GM10266 (cell line): ENCODE measurements around the gene EPC1.
"Not testable (repeated sequence)": the region's sequence is repeated elsewhere in the genome, so short reads cannot be mapped to it uniquely, and the experiment has no call there.

ENCODE experiments used
- DNase-seq: peaks from one replicate; pipeline ENCODE4 v3.0.0; 2012; ENCODE audit errors: extremely low spot score
- CTCF ChIP-seq: IDR thresholded peaks from 2 replicates; pipeline ENCODE4 v1.5.1; 2012; ENCODE audit warnings: mild to moderate bottlenecking, low read depth; ENCODE audit not compliant: control insufficient read depth, insufficient read depth; ENCODE audit errors: missing control alignments

The EPC1 gene

GRCh38 chr10:32244421-32245207 lies 102.3 kb downstream of the EPC1 start:
- peak; percentile 38 for DNase-seq
- no peak for TF ChIP-seq CTCF

GRCh38 chr10:32244011-32244410 lies 102.9 kb downstream of the EPC1 start:
- no peak for DNase-seq
- no peak for TF ChIP-seq CTCF

GRCh38 chr10:32241946-32242345 lies 105.0 kb downstream of the EPC1 start:
- no peak for TF ChIP-seq CTCF
- no peak for DNase-seq

GRCh38 chr10:32240471-32240870 lies 106.5 kb downstream of the EPC1 start:
- no peak for TF ChIP-seq CTCF
- DNase-seq: no peak

GRCh38 chr10:32239769-32240168 lies 107.2 kb downstream of the EPC1 start:
- DNase-seq: no peak
- TF ChIP-seq CTCF: no peak

GRCh38 chr10:32237644-32238345 lies 109.2 kb downstream of the EPC1 start:
- no peak for TF ChIP-seq CTCF
- no peak for DNase-seq

GRCh38 chr10:32234471-32234870 lies 112.5 kb downstream of the EPC1 start:
- TF ChIP-seq CTCF: no peak
- no peak for DNase-seq

- DNase-seq: not testable (repeated sequence)
Measured at GRCh38 chr10:32233375-32233774, 113.6 kb downstream of the EPC1 start.
